HG03575 (cell line): ENCODE measurements around the gene ATP9A.
"Not testable (repeated sequence)": the region's sequence is repeated elsewhere in the genome, so short reads cannot be mapped to it uniquely, and the experiment has no call there.

Experiments
- ATAC-seq: cut with Tn5 transposase; IDR thresholded peaks from one replicate; pipeline ENCODE4 v1.9.1; 2021; ENCODE audit not compliant: unreplicated experiment, insufficient number of reproducible peaks, low FRiP score; ENCODE audit errors: extremely low read depth

ATP9A gene

GRCh38 chr20:51668515-51668914 is 99.7 kb downstream of the ATP9A start:
- no peak for ATAC-seq

GRCh38 chr20:51667491-51667890 is 100.7 kb downstream of the ATP9A start:
- no peak for ATAC-seq

GRCh38 chr20:51667002-51667408 is 101.2 kb downstream of the ATP9A start:
- ATAC-seq, result no peak

- ATAC-seq, result no peak
These were observed 102.1 kb downstream of the ATP9A start for GRCh38 chr20:51666126-51666525.

- no peak for ATAC-seq
These were observed 102.6 kb downstream of the ATP9A start for GRCh38 chr20:51665543-51666118.

GRCh38 chr20:51661609-51662178 is 106.5 kb downstream of the ATP9A start:
- ATAC-seq, result no peak

- ATAC-seq, result no peak
These were observed 107.2 kb downstream of the ATP9A start for GRCh38 chr20:51660672-51661608.

- ATAC-seq, result no peak
These were observed 108.6 kb downstream of the ATP9A start for GRCh38 chr20:51659491-51660050.

GRCh38 chr20:51656726-51657260 is 111.4 kb downstream of the ATP9A start:
- ATAC-seq, result no peak

GRCh38 chr20:51656089-51656488 is 112.1 kb downstream of the ATP9A start:
- not testable (repeated sequence) for ATAC-seq

- no peak for ATAC-seq
These were observed 113.7 kb downstream of the ATP9A start for GRCh38 chr20:51654495-51654894.

GRCh38 chr20:51654060-51654459 is 114.1 kb downstream of the ATP9A start:
- no peak for ATAC-seq

- no peak for ATAC-seq
These were observed 115.0 kb downstream of the ATP9A start for GRCh38 chr20:51653226-51653625.

- ATAC-seq, result no peak
These were observed 116.2 kb downstream of the ATP9A start for GRCh38 chr20:51651921-51652549.

GRCh38 chr20:51650685-51651134 is 117.5 kb downstream of the ATP9A start:
- ATAC-seq, result no peak

GRCh38 chr20:51648571-51648947 is 119.6 kb downstream of the ATP9A start:
- no peak for ATAC-seq

GRCh38 chr20:51647674-51648570 is 120.3 kb downstream of the ATP9A start:
- no peak for ATAC-seq

- ATAC-seq, result not testable (repeated sequence)
These were observed 124.4 kb downstream of the ATP9A start for GRCh38 chr20:51643810-51644209.
